Left ventricle myocardium inferior (tissue), 1 donor: ENCODE results near the gene SPRED2. TPM values are rescaled to one million over a fixed set of nuclear protein-coding genes. Genes with fewer than 3 reads are reported as not detected.
A peak's percentile ranks its signal among the peaks of the same experiment; 100 is the strongest.

ENCODE experiments used
- DNase-seq: peaks from one replicate; pipeline ENCODE4 v3.0.0-alpha.2; 2020
- H3K27ac ChIP-seq: fragments of 200-600 bp; replicated peaks from 2 replicates; pipeline ENCODE4 v1.8.0; 2021
- H3K27me3 ChIP-seq: fragments of 200-600 bp; 2 replicates; pipeline ENCODE4 v1.8.0; 2021; ENCODE audit warnings: low read depth
- H3K36me3 ChIP-seq: fragments of 200-600 bp; 2 replicates; pipeline ENCODE4 v1.8.0; 2021
- H3K4me1 ChIP-seq: fragments of 200-600 bp; 2 replicates; pipeline ENCODE4 v1.8.0; 2021
- H3K4me3 ChIP-seq: fragments of 200-600 bp; 2 replicates; pipeline ENCODE4 v1.8.0; 2021; ENCODE audit warnings: mild to moderate bottlenecking, moderate library complexity
- H3K9me3 ChIP-seq: fragments of 200-600 bp; replicated peaks from 2 replicates; pipeline ENCODE4 v1.8.0; 2021
- CTCF ChIP-seq: fragments of 200-600 bp; IDR thresholded peaks from 2 replicates; pipeline ENCODE4 v1.8.0; 2021; ENCODE audit warnings: antibody characterized with exemption, mild to moderate bottlenecking, borderline replicate concordance
- intact Hi-C: fragments of 100-400 bp; cut with micrococcal nuclease; formaldehyde crosslinking; loops from one replicate; pipeline ENCODE4 v1.11.0; 2022
- total RNA-seq: library from RNA; stranded (reverse); fragmentation: NEBNext Ultra II Directional; extraction: Animal tissue kit (Norgen Biotek cat#: 25700); gene quantifications from one replicate; pipeline ENCODE4 v1.2.1, GENCODE V29; 2021
- donor health status: DM: no; HTN: yes; CAD: no; lungs with severe emphysema.

SPRED2 gene
- total RNA-seq, 1 donor from 2014 or later: 18.9 TPM

GRCh38 chr2:65386344-65386743 lies 46.1 kb downstream of the SPRED2 start:
- peaks cover 92% of the 10 kb centered on the region for H3K4me1 ChIP-seq
- no peak for DNase-seq
- intact Hi-C loops: no loop called here
- H3K27ac ChIP-seq: no peak overlapping the region
- H3K36me3 ChIP-seq: no peaks in the 10 kb centered on the region
- no peaks in the 10 kb centered on the region for H3K9me3 ChIP-seq
- no peaks in the 10 kb centered on the region for H3K27me3 ChIP-seq
- H3K4me3 ChIP-seq: no peak overlapping the region
- TF ChIP-seq CTCF: no peak

GRCh38 chr2:65383541-65384488 lies 48.6 kb downstream of the SPRED2 start:
- Histone ChIP-seq H3K4me3 (peak overlapping the region; percentile 49), H3K27ac (peak overlapping the region; percentile 85), H3K4me1 (peaks cover 92% of the 10 kb centered on the region), H3K9me3 (no peaks in the 10 kb centered on the region), H3K36me3 (no peaks in the 10 kb centered on the region), H3K27me3 (no peaks in the 10 kb centered on the region)
- intact Hi-C loops: loop anchor here (5.0 kb wide), 1 partner anchor 38 kb away; no protein-coding TSS in a partner anchor
- DNase-seq: no peak
- TF ChIP-seq CTCF: no peak

DNA sequence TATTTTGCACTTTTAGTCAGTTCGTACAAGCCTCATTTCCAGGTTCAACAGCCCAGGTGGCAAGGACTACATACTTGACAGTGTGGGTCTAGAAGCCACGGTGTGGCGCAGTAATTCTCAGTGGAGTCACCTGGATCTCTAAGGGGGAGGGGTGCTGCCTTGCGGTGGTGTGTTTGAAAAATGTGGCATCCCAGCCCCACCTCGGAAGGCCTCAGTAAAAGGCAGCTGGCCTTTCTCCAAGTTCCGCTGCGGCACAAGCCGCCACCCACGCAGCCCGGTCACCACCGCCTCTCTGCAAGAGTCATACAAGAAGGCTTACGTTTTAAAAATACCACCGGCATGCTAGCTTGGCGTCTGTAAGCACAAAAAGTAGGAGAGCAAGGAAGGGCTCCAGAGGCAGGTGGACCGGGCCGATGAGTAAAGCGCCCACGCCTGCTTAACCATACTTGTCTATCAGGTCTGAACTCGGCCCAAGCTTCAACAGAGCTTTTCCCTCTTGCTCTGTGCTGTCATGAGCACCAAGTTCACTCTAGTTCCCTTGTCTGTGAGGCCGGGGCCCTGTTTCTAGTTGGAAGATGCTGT lies 49.5 kb downstream of the SPRED2 start:
- no peaks in the 10 kb centered on the region for H3K27me3 ChIP-seq
- peaks cover 91% of the 10 kb centered on the region for H3K4me1 ChIP-seq
- H3K9me3 ChIP-seq: no peaks in the 10 kb centered on the region
- peak overlapping the region; percentile 85 for H3K27ac ChIP-seq
- intact Hi-C loops: loop anchor here (5.0 kb wide), 1 partner anchor 39 kb away; no protein-coding TSS in a partner anchor
- peak; percentile 77 for DNase-seq
- TF ChIP-seq CTCF: peak; percentile 26
- H3K36me3 ChIP-seq: no peaks in the 10 kb centered on the region
- H3K4me3 ChIP-seq: peak overlapping the region; percentile 49

GRCh38 chr2:65382323-65382722 lies 50.1 kb downstream of the SPRED2 start:
- no peak for DNase-seq
- Histone ChIP-seq H3K9me3 (no peaks in the 10 kb centered on the region), H3K36me3 (no peaks in the 10 kb centered on the region), H3K27me3 (no peaks in the 10 kb centered on the region), H3K4me3 (peak overlapping the region; percentile 49), H3K4me1 (peaks cover 91% of the 10 kb centered on the region), H3K27ac (peak overlapping the region; percentile 85)
- intact Hi-C loops: loop anchor here (5.0 kb wide), 1 partner anchor 40 kb away; no protein-coding TSS in a partner anchor
- no peak for TF ChIP-seq CTCF

GRCh38 chr2:65381607-65382051 lies 50.8 kb downstream of the SPRED2 start:
- TF ChIP-seq CTCF: no peak
- Histone ChIP-seq H3K27me3 (no peaks in the 10 kb centered on the region), H3K4me1 (peaks cover 93% of the 10 kb centered on the region), H3K4me3 (peak overlapping the region; percentile 49), H3K27ac (peak overlapping the region; percentile 85), H3K9me3 (no peaks in the 10 kb centered on the region), H3K36me3 (no peaks in the 10 kb centered on the region)
- intact Hi-C loops: loop anchor here (5.0 kb wide), 1 partner anchor 41 kb away; no protein-coding TSS in a partner anchor
- no peak for DNase-seq
